GM19025 (cell line): ENCODE results near the gene RAD51B.

Source experiments
- ATAC-seq: cut with Tn5 transposase; IDR thresholded peaks from one replicate; pipeline ENCODE4 v1.9.1; 2021; ENCODE audit warnings: mild to moderate bottlenecking, low read depth, moderate library complexity; ENCODE audit not compliant: unreplicated experiment

RAD51B gene

GRCh38 chr14:68707482-68707881 lies 887.9 kb downstream of the RAD51B start:
- no peak for ATAC-seq

- ATAC-seq, result no peak
These were observed 888.8 kb downstream of the RAD51B start for GRCh38 chr14:68708343-68708742.

- ATAC-seq, result no peak
These were observed 889.4 kb downstream of the RAD51B start for GRCh38 chr14:68709007-68709406.

- no peak for ATAC-seq
These were observed 891.2 kb downstream of the RAD51B start for GRCh38 chr14:68710776-68711175.

GRCh38 chr14:68711561-68712309 lies 892.2 kb downstream of the RAD51B start:
- no peak for ATAC-seq

- ATAC-seq, result no peak
These were observed 893.3 kb downstream of the RAD51B start for GRCh38 chr14:68712703-68713370.

GRCh38 chr14:68713782-68714181 lies 894.2 kb downstream of the RAD51B start:
- no peak for ATAC-seq

- ATAC-seq, result no peak
These were observed 895.7 kb downstream of the RAD51B start for GRCh38 chr14:68714991-68715924.

GRCh38 chr14:68716698-68717097 lies 897.1 kb downstream of the RAD51B start:
- ATAC-seq, result no peak

GRCh38 chr14:68718023-68718990 lies 898.7 kb downstream of the RAD51B start:
- ATAC-seq, result no peak

GRCh38 chr14:68719634-68720384 lies 900.2 kb downstream of the RAD51B start:
- ATAC-seq, result no peak

GRCh38 chr14:68722186-68722585 lies 902.6 kb downstream of the RAD51B start:
- ATAC-seq, result no peak

- ATAC-seq, result no peak
These were observed 903.5 kb downstream of the RAD51B start for GRCh38 chr14:68722968-68723566.

GRCh38 chr14:68723808-68724268 lies 904.3 kb downstream of the RAD51B start:
- ATAC-seq, result no peak

- no peak for ATAC-seq
These were observed 905.3 kb downstream of the RAD51B start for GRCh38 chr14:68724914-68725313.

GRCh38 chr14:68726093-68726695 lies 906.6 kb downstream of the RAD51B start:
- no peak for ATAC-seq

- ATAC-seq, result no peak
These were observed 907.9 kb downstream of the RAD51B start for GRCh38 chr14:68727315-68728047.
